ENCODE results near the gene AOC2.
"Not testable (repeated sequence)": the region's sequence is repeated elsewhere in the genome, so short reads cannot be mapped to it uniquely, and the experiment has no call there.

The AOC2 gene

GRCh38 chr17:42844761-42845555, 578 bp downstream of the AOC2 start:
- no peaks in the 10 kb centered on the region for H3K27me3 Mint-ChIP-seq (ENCODE audit: low read depth)
- H3K4me3 Mint-ChIP-seq: no peak overlapping the region
- H3K9me3 Mint-ChIP-seq: no peaks in the 10 kb centered on the region
- H3K36me3 Mint-ChIP-seq (ENCODE audit: low read depth): peaks cover 36% of the 10 kb centered on the region
- peaks cover 8% of the 10 kb centered on the region for H3K4me1 Mint-ChIP-seq (ENCODE audit: low read depth)
- no peak overlapping the region for H3K27ac Mint-ChIP-seq

GRCh38 chr17:42845556-42845917, 1.2 kb downstream of the AOC2 start:
- Mint-ChIP-seq H3K9me3 (no peaks in the 10 kb centered on the region), H3K36me3 (ENCODE audit: low read depth) (peaks cover 36% of the 10 kb centered on the region), H3K4me3 (no peak overlapping the region), H3K27ac (no peak overlapping the region), H3K27me3 (ENCODE audit: low read depth) (no peaks in the 10 kb centered on the region), H3K4me1 (ENCODE audit: low read depth) (peaks cover 8% of the 10 kb centered on the region)

- no peak overlapping the region for H3K4me3 Mint-ChIP-seq
- H3K9me3 Mint-ChIP-seq: no peaks in the 10 kb centered on the region
- H3K27me3 Mint-ChIP-seq (ENCODE audit: low read depth): no peaks in the 10 kb centered on the region
- peak overlapping the region; percentile 19 for H3K27ac Mint-ChIP-seq
- H3K36me3 Mint-ChIP-seq (ENCODE audit: low read depth): peaks cover 36% of the 10 kb centered on the region
- peaks cover 8% of the 10 kb centered on the region for H3K4me1 Mint-ChIP-seq (ENCODE audit: low read depth)
These were observed 1.7 kb downstream of the AOC2 start for GRCh38 chr17:42845918-42846593.

- H3K4me3 Mint-ChIP-seq: no peak overlapping the region
- H3K4me1 Mint-ChIP-seq (ENCODE audit: low read depth): peaks cover 8% of the 10 kb centered on the region
- H3K27ac Mint-ChIP-seq: no peak overlapping the region
- H3K27me3 Mint-ChIP-seq (ENCODE audit: low read depth): no peaks in the 10 kb centered on the region
- H3K36me3 Mint-ChIP-seq (ENCODE audit: low read depth): peaks cover 31% of the 10 kb centered on the region
- H3K9me3 Mint-ChIP-seq: no peaks in the 10 kb centered on the region
These were observed 2.4 kb downstream of the AOC2 start for GRCh38 chr17:42846594-42847280.

- Mint-ChIP-seq H3K4me1 (ENCODE audit: low read depth) (peaks cover 4% of the 10 kb centered on the region), H3K4me3 (no peak overlapping the region), H3K27me3 (ENCODE audit: low read depth) (no peaks in the 10 kb centered on the region), H3K9me3 (no peaks in the 10 kb centered on the region), H3K27ac (no peak overlapping the region), H3K36me3 (ENCODE audit: low read depth) (peaks cover 17% of the 10 kb centered on the region)
These were observed 3.7 kb downstream of the AOC2 start for GRCh38 chr17:42848093-42848492.

- H3K27me3 Mint-ChIP-seq (ENCODE audit: low read depth): no peaks in the 10 kb centered on the region
- peaks cover 4% of the 10 kb centered on the region for H3K4me1 Mint-ChIP-seq (ENCODE audit: low read depth)
These were observed 4.7 kb downstream of the AOC2 start for GRCh38 chr17:42849031-42849430.

GRCh38 chr17:42849451-42850181, 5.2 kb downstream of the AOC2 start:
- no peaks in the 10 kb centered on the region for H3K9me3 Mint-ChIP-seq
- no peak overlapping the region for H3K4me3 Mint-ChIP-seq
- peaks cover 8% of the 10 kb centered on the region for H3K36me3 Mint-ChIP-seq (ENCODE audit: low read depth)
- no peaks in the 10 kb centered on the region for H3K27me3 Mint-ChIP-seq (ENCODE audit: low read depth)
- H3K27ac Mint-ChIP-seq: no peak overlapping the region
- peaks cover 4% of the 10 kb centered on the region for H3K4me1 Mint-ChIP-seq (ENCODE audit: low read depth)

More at GRCh38 chr17:42849031-42849430, 4.7 kb downstream of the AOC2 start:
- Mint-ChIP-seq H3K4me3 (no peak overlapping the region), H3K9me3 (no peaks in the 10 kb centered on the region), H3K36me3 (ENCODE audit: low read depth) (peaks cover 10% of the 10 kb centered on the region), H3K27ac (no peak overlapping the region)

GRCh38 chr17:42850954-42851353, 6.6 kb downstream of the AOC2 start, which contains the start of gene AOC3:
TSS of gene AOC3 (plus strand) at chr17:42851199. CDS start at chr17:42851344, 145 bp downstream.
- Mint-ChIP-seq H3K27ac (no peak within 1 kb of the TSS), H3K36me3 (ENCODE audit: low read depth) (peaks cover under 1% of the 10 kb centered on the region), H3K27me3 (ENCODE audit: low read depth) (no peaks in the 10 kb centered on the region), H3K9me3 (no peaks in the 10 kb centered on the region), H3K4me3 (no peak within 1 kb of the TSS), H3K4me1 (ENCODE audit: low read depth) (peaks cover 2% of the 10 kb centered on the region)

- not testable (repeated sequence) for H3K9me3 Mint-ChIP-seq; H3K27me3 Mint-ChIP-seq (ENCODE audit: low read depth); H3K36me3 Mint-ChIP-seq (ENCODE audit: low read depth); H3K4me1 Mint-ChIP-seq (ENCODE audit: low read depth); H3K27ac Mint-ChIP-seq; H3K4me3 Mint-ChIP-seq
These were observed 7.2 kb downstream of the AOC2 start for GRCh38 chr17:42851371-42852240.

GRCh38 chr17:42852351-42852750, 8.0 kb downstream of the AOC2 start:
- Mint-ChIP-seq H3K27ac (no peak overlapping the region), H3K4me3 (no peak overlapping the region), H3K4me1 (ENCODE audit: low read depth) (no peaks in the 10 kb centered on the region), H3K27me3 (ENCODE audit: low read depth) (no peaks in the 10 kb centered on the region), H3K9me3 (no peaks in the 10 kb centered on the region), H3K36me3 (ENCODE audit: low read depth) (no peaks in the 10 kb centered on the region)

GRCh38 chr17:42853004-42853403, 8.6 kb downstream of the AOC2 start:
- Mint-ChIP-seq H3K4me1 (ENCODE audit: low read depth) (no peaks in the 10 kb centered on the region), H3K27ac (peak overlapping the region; percentile 32), H3K4me3 (no peak overlapping the region), H3K27me3 (ENCODE audit: low read depth) (no peaks in the 10 kb centered on the region), H3K36me3 (ENCODE audit: low read depth) (no peaks in the 10 kb centered on the region), H3K9me3 (no peaks in the 10 kb centered on the region)

- no peak overlapping the region for H3K4me3 Mint-ChIP-seq
- no peak overlapping the region for H3K27ac Mint-ChIP-seq
- H3K36me3 Mint-ChIP-seq (ENCODE audit: low read depth): no peaks in the 10 kb centered on the region
- no peaks in the 10 kb centered on the region for H3K4me1 Mint-ChIP-seq (ENCODE audit: low read depth)
- no peaks in the 10 kb centered on the region for H3K27me3 Mint-ChIP-seq (ENCODE audit: low read depth)
- no peaks in the 10 kb centered on the region for H3K9me3 Mint-ChIP-seq
These were observed 9.2 kb downstream of the AOC2 start for GRCh38 chr17:42853597-42853967.

GRCh38 chr17:42853968-42854790, 9.8 kb downstream of the AOC2 start:
- no peak overlapping the region for H3K4me3 Mint-ChIP-seq
- no peak overlapping the region for H3K27ac Mint-ChIP-seq
- H3K36me3 Mint-ChIP-seq (ENCODE audit: low read depth): no peaks in the 10 kb centered on the region
- no peaks in the 10 kb centered on the region for H3K4me1 Mint-ChIP-seq (ENCODE audit: low read depth)
- H3K9me3 Mint-ChIP-seq: no peaks in the 10 kb centered on the region
- H3K27me3 Mint-ChIP-seq (ENCODE audit: low read depth): no peaks in the 10 kb centered on the region

Data from T-helper 1 cell treated with Interleukin-12 subunit alpha and Interleukin-12 subunit beta and Interleukin-4 antibody, amounts not matched to agents 30 μg/mL and 1 μg/mL, for 36 hours (primary cell).